Naive thymus-derived CD8-positive, alpha-beta T cell (primary cell): ENCODE results near the gene GPATCH2L. TPM values are rescaled to one million over a fixed set of nuclear protein-coding genes. Genes with fewer than 3 reads are reported as not detected.
A peak's percentile ranks its signal among the peaks of the same experiment; 100 is the strongest.

Experiments used
- ATAC-seq, 2 donors: fragments of 150-1000 bp; cut with Tn5 transposase in 1 of 2; sonication (Bioruptor Pico), chemical (Tn5 transposase) in 1 of 2; 1 replicate in 1 of 2; 2 replicates in 1 of 2; pipeline ENCODE4 v1.10.0; 2021; ENCODE audit warnings: mild to moderate bottlenecking in 2 of 2, moderate library complexity in 2 of 2
- POLR2A ChIA-PET: fragments of 350-600 bp; sonication (Branson Sonifier 250); formaldehyde crosslinking; loops from one replicate; lab custom pipeline; 2021; ENCODE audit warnings: antibody characterized with exemption; lab: Charles Lee
- DNase-seq, 10 donors: peaks; one replicate each; pipeline versions ENCODE4 v3.0.0 to v3.0.0-alpha.2; 2020 to 2022
- H3K27ac Mint-ChIP-seq, 10 donors: one replicate each; pipeline ENCODE4 v1.8.0; 2020 to 2022; ENCODE audit warnings: mild to moderate bottlenecking in 10 of 10, mixed read lengths in 10 of 10, moderate library complexity in 4 of 10, inconsistent platforms in 1 of 10
- H3K27me3 Mint-ChIP-seq, 5 donors: one replicate each; pipeline ENCODE4 v1.8.0; 2021 to 2022; ENCODE audit warnings: mixed read lengths in 5 of 5
- H3K36me3 Mint-ChIP-seq, 3 donors: one replicate each; pipeline ENCODE4 v1.8.0; 2020 to 2022; ENCODE audit warnings: mixed read lengths in 3 of 3, mild to moderate bottlenecking in 2 of 3, inconsistent platforms in 1 of 3
- H3K4me1 Mint-ChIP-seq, 4 donors: one replicate each; pipeline ENCODE4 v1.8.0; 2021 to 2022; ENCODE audit warnings: mixed read lengths in 4 of 4
- H3K4me3 Mint-ChIP-seq, 10 donors: one replicate each; pipeline ENCODE4 v1.8.0; 2020 to 2022; ENCODE audit warnings: mild to moderate bottlenecking in 10 of 10, mixed read lengths in 10 of 10, moderate library complexity in 6 of 10, inconsistent platforms in 1 of 10
- H3K9me3 Mint-ChIP-seq, 9 donors: one replicate each; pipeline ENCODE4 v1.8.0; 2020 to 2022; ENCODE audit warnings: mixed read lengths in 9 of 9, mild to moderate bottlenecking in 3 of 9, inconsistent platforms in 1 of 9, moderate library complexity in 1 of 9
- polyA plus RNA-seq, 3 donors: library from polyadenylated mRNA; unstranded; fragments of 300-500 nt; fragmentation: Illumina TruSeq; gene quantifications; one replicate each; pipeline ENCODE4 v1.2.3, GENCODE V29; 2021
- total RNA-seq, 8 experiments: library from RNA in 2 of 8; stranded (reverse) in 2 of 8; gene quantifications; one replicate each; pipeline ENCODE4 v1.2.3 and lab custom pipeline; 2021 to 2026

Gene GPATCH2L
- total and polyA plus RNA-seq, 5 experiments from 2014 or later: 9.5 to 63.3 (median 12.8) TPM

- DNase-seq (no peak), ATAC-seq (no peak)
- Mint-ChIP-seq H3K27me3 (peaks cover 11 to 33% (median 17%) of the 10 kb centered on the region in 5 donors), H3K4me1 (no peaks in the 10 kb centered on the region), H3K36me3 (peaks cover 0 to 14% (median 0%) of the 10 kb centered on the region in 3 donors), H3K27ac (no peak overlapping the region), H3K9me3 (peaks cover 0 to 7% (median 0%) of the 10 kb centered on the region in 9 donors), H3K4me3 (no peak overlapping the region)
- POLR2A ChIA-PET: no interaction called here
Observed at GRCh38 chr14:76123426-76124225, 28.1 kb upstream of the GPATCH2L start.

GRCh38 chr14:76125511-76125910 lies 26.2 kb upstream of the GPATCH2L start:
- H3K36me3 Mint-ChIP-seq: peaks cover 0 to 14% (median 0%) of the 10 kb centered on the region in 3 donors
- no peaks in the 10 kb centered on the region for H3K4me1 Mint-ChIP-seq
- POLR2A ChIA-PET: no interaction called here
- no peak overlapping the region for H3K4me3 Mint-ChIP-seq
- ATAC-seq (no peak), DNase-seq (no peak)
- H3K27ac Mint-ChIP-seq: no peak overlapping the region
- H3K9me3 Mint-ChIP-seq: peaks cover 0 to 9% (median 0%) of the 10 kb centered on the region in 9 donors
- peaks cover 14 to 51% (median 29%) of the 10 kb centered on the region in 5 donors for H3K27me3 Mint-ChIP-seq

GRCh38 chr14:76126076-76126475 lies 25.6 kb upstream of the GPATCH2L start:
- DNase-seq (no peak), ATAC-seq (no peak)
- H3K4me3 Mint-ChIP-seq: no peak overlapping the region
- peaks cover 19 to 57% (median 34%) of the 10 kb centered on the region in 5 donors for H3K27me3 Mint-ChIP-seq
- peaks cover 0 to 3% (median under 1%) of the 10 kb centered on the region in 4 donors for H3K4me1 Mint-ChIP-seq
- H3K36me3 Mint-ChIP-seq: peaks cover 0 to 14% (median 0%) of the 10 kb centered on the region in 3 donors
- POLR2A ChIA-PET: no interaction called here
- H3K27ac Mint-ChIP-seq: no peak overlapping the region
- peaks cover 0 to 13% (median 0%) of the 10 kb centered on the region in 9 donors for H3K9me3 Mint-ChIP-seq

GRCh38 chr14:76129851-76130576 lies 21.7 kb upstream of the GPATCH2L start:
- ATAC-seq (no peak), DNase-seq (no peak)
- Mint-ChIP-seq H3K4me1 (peaks cover 0 to 6% (median 2%) of the 10 kb centered on the region in 4 donors), H3K9me3 (peaks cover 0 to 23% (median 10%) of the 10 kb centered on the region in 9 donors), H3K27ac (peak overlapping the region in 1 of 10 donors; percentile 25), H3K4me3 (no peak overlapping the region), H3K27me3 (peaks cover 39 to 96% (median 61%) of the 10 kb centered on the region in 5 donors), H3K36me3 (peaks cover 0 to 28% (median 3%) of the 10 kb centered on the region in 3 donors)
- POLR2A ChIA-PET: no interaction called here

- no peak overlapping the region for H3K27ac Mint-ChIP-seq
- peaks cover 0 to 22% (median 3%) of the 10 kb centered on the region in 3 donors for H3K36me3 Mint-ChIP-seq
- peaks cover 47 to 100% (median 69%) of the 10 kb centered on the region in 5 donors for H3K27me3 Mint-ChIP-seq
- no peak overlapping the region for H3K4me3 Mint-ChIP-seq
- DNase-seq (no peak), ATAC-seq (no peak)
- POLR2A ChIA-PET: no interaction called here
- peaks cover 0 to 6% (median 2%) of the 10 kb centered on the region in 4 donors for H3K4me1 Mint-ChIP-seq
- peaks cover 0 to 23% (median 10%) of the 10 kb centered on the region in 9 donors for H3K9me3 Mint-ChIP-seq
Observed at GRCh38 chr14:76131071-76131965, 20.4 kb upstream of the GPATCH2L start.

- no peak for ATAC-seq
Observed at GRCh38 chr14:76133103-76133502, 18.6 kb upstream of the GPATCH2L start.

GRCh38 chr14:76134231-76134630 lies 17.5 kb upstream of the GPATCH2L start:
- POLR2A ChIA-PET: no interaction called here
- H3K27ac Mint-ChIP-seq: no peak overlapping the region
- DNase-seq (no peak), ATAC-seq (no peak)
- H3K36me3 Mint-ChIP-seq: peaks cover 0 to 15% (median 3%) of the 10 kb centered on the region in 3 donors
- H3K27me3 Mint-ChIP-seq: peaks cover 49 to 100% (median 76%) of the 10 kb centered on the region in 5 donors
- H3K4me3 Mint-ChIP-seq: no peak overlapping the region
- H3K4me1 Mint-ChIP-seq: peaks cover 3 to 17% (median 9%) of the 10 kb centered on the region in 4 donors
- H3K9me3 Mint-ChIP-seq: peaks cover 0 to 23% (median 6%) of the 10 kb centered on the region in 9 donors

More at GRCh38 chr14:76133103-76133502, 18.6 kb upstream of the GPATCH2L start:
- DNase-seq: peak in 3 of 10 donors; percentile 4 to 11 (median 5)
- peaks cover 3 to 10% (median 5%) of the 10 kb centered on the region in 4 donors for H3K4me1 Mint-ChIP-seq
- POLR2A ChIA-PET: no interaction called here
- peaks cover 0 to 23% (median 6%) of the 10 kb centered on the region in 9 donors for H3K9me3 Mint-ChIP-seq
- H3K27ac Mint-ChIP-seq: no peak overlapping the region
- peaks cover 0 to 15% (median 3%) of the 10 kb centered on the region in 3 donors for H3K36me3 Mint-ChIP-seq
- peaks cover 46 to 100% (median 71%) of the 10 kb centered on the region in 5 donors for H3K27me3 Mint-ChIP-seq
- no peak overlapping the region for H3K4me3 Mint-ChIP-seq

- peaks cover 0 to 23% (median 10%) of the 10 kb centered on the region in 9 donors for H3K9me3 Mint-ChIP-seq
- no peak overlapping the region for H3K4me3 Mint-ChIP-seq
- H3K4me1 Mint-ChIP-seq: peaks cover 3 to 19% (median 10%) of the 10 kb centered on the region in 4 donors
- H3K36me3 Mint-ChIP-seq: peaks cover 1 to 21% (median 3%) of the 10 kb centered on the region in 3 donors
- DNase-seq: no peak
- POLR2A ChIA-PET: no interaction called here
- peaks cover 55 to 100% (median 82%) of the 10 kb centered on the region in 5 donors for H3K27me3 Mint-ChIP-seq
- no peak for ATAC-seq
- no peak overlapping the region for H3K27ac Mint-ChIP-seq
Observed at GRCh38 chr14:76135722-76136121, 16.0 kb upstream of the GPATCH2L start.

- POLR2A ChIA-PET: no interaction called here
Observed at GRCh38 chr14:76136476-76137110, 15.1 kb upstream of the GPATCH2L start.

GRCh38 chr14:76138119-76138757 lies 13.5 kb upstream of the GPATCH2L start:
- DNase-seq: no peak
- peak overlapping the region in 4 of 10 donors; percentile 12 to 52 (median 43) for H3K4me3 Mint-ChIP-seq
- H3K4me1 Mint-ChIP-seq: peaks cover 3 to 13% (median 8%) of the 10 kb centered on the region in 4 donors
- ATAC-seq: no peak
- POLR2A ChIA-PET: no interaction called here
- no peak overlapping the region for H3K27ac Mint-ChIP-seq
- peaks cover 0 to 28% (median 14%) of the 10 kb centered on the region in 9 donors for H3K9me3 Mint-ChIP-seq
- peaks cover 51 to 88% (median 67%) of the 10 kb centered on the region in 5 donors for H3K27me3 Mint-ChIP-seq
- peaks cover 0 to 17% (median 7%) of the 10 kb centered on the region in 3 donors for H3K36me3 Mint-ChIP-seq

More at GRCh38 chr14:76136476-76137110, 15.1 kb upstream of the GPATCH2L start:
- Mint-ChIP-seq H3K27me3 (peaks cover 54 to 100% (median 82%) of the 10 kb centered on the region in 5 donors), H3K4me1 (peaks cover 3 to 19% (median 8%) of the 10 kb centered on the region in 4 donors), H3K4me3 (no peak overlapping the region), H3K9me3 (peaks cover 0 to 23% (median 9%) of the 10 kb centered on the region in 9 donors), H3K27ac (no peak overlapping the region), H3K36me3 (peaks cover 3 to 21% (median 4%) of the 10 kb centered on the region in 3 donors)
- ATAC-seq: no peak
- DNase-seq: no peak
